ENCODE measurements around the gene DPF3. TPM values are rescaled to one million over a fixed set of nuclear protein-coding genes. Genes with fewer than 3 reads are reported as not detected.

Gene DPF3
- total RNA-seq, 2 donors from 2014 or later = 0.78 to 4.0 TPM

DNA sequence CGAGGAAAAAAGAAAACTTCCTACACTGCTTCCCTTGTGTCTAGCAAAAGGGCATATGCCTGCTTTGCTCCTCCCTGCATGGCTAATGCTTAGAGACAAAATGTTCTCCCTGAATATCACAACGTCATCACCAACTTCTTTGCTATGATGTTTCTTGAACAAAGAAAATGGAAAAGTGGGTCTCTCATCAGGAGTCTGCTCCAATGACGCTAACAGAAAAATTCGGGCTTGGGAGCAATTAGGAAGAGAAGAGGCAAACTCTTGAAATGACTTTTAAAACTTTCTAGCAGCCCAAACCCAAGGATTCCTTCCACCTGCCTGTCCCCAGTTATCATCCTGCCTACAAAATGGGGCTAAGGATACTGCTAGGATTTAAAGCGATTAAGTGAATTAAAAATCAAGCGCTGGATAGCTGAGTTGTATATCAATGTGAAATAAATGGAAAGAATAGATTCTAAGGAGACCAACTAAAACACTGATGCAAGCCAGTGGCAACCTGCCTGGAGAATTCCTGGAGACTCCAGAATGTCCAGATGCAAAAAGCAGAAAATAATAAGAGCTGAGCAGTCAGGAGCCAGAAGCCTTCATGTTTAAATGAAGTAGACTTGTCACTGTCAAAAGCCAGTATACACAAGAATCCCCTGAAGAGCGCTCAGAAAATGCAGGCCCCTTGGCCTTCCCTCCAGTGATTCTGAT, 183.8 kb downstream of the DPF3 start:
- no peak for ATAC-seq
- no peaks in the 10 kb centered on the region for H3K9me3 ChIP-seq
- no peak overlapping the region for H3K27ac ChIP-seq
- H3K27me3 ChIP-seq = no peaks in the 10 kb centered on the region
- H3K4me1 ChIP-seq = no peaks in the 10 kb centered on the region
- TF ChIP-seq POLR2A (IDR thresholded peaks at IDR 0.05) = no peak
- TF ChIP-seq, protein P1, sequence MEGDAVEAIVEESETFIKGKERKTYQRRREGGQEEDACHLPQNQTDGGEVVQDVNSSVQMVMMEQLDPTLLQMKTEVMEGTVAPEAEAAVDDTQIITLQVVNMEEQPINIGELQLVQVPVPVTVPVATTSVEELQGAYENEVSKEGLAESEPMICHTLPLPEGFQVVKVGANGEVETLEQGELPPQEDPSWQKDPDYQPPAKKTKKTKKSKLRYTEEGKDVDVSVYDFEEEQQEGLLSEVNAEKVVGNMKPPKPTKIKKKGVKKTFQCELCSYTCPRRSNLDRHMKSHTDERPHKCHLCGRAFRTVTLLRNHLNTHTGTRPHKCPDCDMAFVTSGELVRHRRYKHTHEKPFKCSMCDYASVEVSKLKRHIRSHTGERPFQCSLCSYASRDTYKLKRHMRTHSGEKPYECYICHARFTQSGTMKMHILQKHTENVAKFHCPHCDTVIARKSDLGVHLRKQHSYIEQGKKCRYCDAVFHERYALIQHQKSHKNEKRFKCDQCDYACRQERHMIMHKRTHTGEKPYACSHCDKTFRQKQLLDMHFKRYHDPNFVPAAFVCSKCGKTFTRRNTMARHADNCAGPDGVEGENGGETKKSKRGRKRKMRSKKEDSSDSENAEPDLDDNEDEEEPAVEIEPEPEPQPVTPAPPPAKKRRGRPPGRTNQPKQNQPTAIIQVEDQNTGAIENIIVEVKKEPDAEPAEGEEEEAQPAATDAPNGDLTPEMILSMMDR (IDR thresholded peaks at IDR 0.05) = no peak
- no peak for DNase-seq
- intact Hi-C loops (cut with DNase I) = no loop called here
- H3K4me3 ChIP-seq = no peak overlapping the region
- WGBS, 2 donors = 89 to 93% methylated on average over 7 of the region's 7 CpGs
- H3K36me3 ChIP-seq (replicated peaks in 1 of 2; ENCODE audit: insufficient read depth in 1 of 2, low read depth in 2 of 2) = no peaks in the 10 kb centered on the region

DNA sequence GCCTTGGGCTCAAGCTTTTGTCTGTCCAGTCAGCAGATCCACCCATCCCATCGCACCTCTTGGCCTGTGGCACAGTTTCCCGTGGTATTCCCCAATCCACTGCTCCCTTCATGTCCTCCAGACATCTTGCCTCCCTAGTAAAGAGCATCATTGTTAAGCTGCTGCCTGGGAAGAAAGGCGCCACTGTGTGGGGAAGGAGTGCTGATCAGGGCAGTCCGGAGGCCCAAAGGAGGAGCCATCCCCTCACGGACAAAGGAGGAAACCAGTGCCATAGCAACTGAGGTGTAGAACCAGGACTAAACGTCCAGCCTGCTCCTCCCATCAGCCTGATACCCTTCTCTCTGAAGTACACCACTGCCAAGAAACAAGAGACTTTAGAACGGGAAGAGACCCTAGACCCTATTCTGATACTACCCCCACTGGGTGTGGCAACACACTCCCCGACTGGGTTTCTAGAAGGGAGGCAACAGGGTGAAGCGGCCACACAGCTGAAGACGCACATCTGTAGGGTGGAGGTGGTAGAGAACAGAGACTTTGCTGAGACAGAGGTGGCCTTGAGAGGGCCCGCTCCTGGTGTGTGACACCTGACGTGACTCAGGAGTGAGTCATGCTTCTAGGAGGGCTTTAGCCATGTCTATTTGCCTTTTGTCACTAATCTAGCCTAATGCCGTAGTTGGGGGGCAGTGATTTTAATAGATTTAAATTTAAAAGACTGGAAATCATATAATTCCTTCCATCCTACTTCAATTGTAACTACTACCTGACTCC, 185.0 kb downstream of the DPF3 start:
- intact Hi-C loops (cut with DNase I) = no loop called here
- no peak overlapping the region for H3K4me3 ChIP-seq
- TF ChIP-seq, protein P1 (IDR thresholded peaks at IDR 0.05) = no peak
- no peak for TF ChIP-seq POLR2A (IDR thresholded peaks at IDR 0.05)
- H3K9me3 ChIP-seq = no peaks in the 10 kb centered on the region
- H3K27ac ChIP-seq = no peak overlapping the region
- H3K4me1 ChIP-seq = no peaks in the 10 kb centered on the region
- H3K36me3 ChIP-seq (replicated peaks in 1 of 2; ENCODE audit: insufficient read depth in 1 of 2, low read depth in 2 of 2) = no peaks in the 10 kb centered on the region
- H3K27me3 ChIP-seq = no peaks in the 10 kb centered on the region
- DNase-seq (peak in 1 of 4 donors; percentile 52), ATAC-seq (peak; percentile 12)
- 73 to 83% methylated on average over 12 to 13 of the region's 13 CpGs for WGBS, 2 donors

DNA sequence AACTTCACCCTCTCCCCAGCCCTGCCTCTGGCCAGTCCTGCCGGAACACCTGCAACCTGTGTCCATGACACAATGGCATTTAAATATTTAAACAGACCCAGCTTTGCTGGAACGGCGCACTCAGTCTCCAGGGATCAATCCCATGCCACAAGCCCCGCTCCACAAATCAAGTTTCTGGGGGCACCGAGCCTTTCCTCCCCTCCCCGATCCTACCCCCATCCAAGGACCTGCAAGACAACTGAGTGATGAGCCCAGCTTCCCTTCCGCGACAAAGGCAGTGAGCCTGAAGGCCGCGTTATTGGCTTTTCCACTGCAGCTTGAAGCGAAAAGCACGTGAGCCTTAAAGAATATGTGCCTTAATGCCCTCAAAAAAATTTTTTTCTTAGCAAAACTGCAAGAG, 185.7 kb downstream of the DPF3 start:
- intact Hi-C loops (cut with DNase I) = no loop called here
- Histone ChIP-seq H3K36me3 (replicated peaks in 1 of 2; ENCODE audit: insufficient read depth in 1 of 2, low read depth in 2 of 2) (no peaks in the 10 kb centered on the region), H3K9me3 (no peaks in the 10 kb centered on the region), H3K27ac (no peak overlapping the region), H3K4me1 (no peaks in the 10 kb centered on the region), H3K27me3 (no peaks in the 10 kb centered on the region), H3K4me3 (no peak overlapping the region)
- ATAC-seq (no peak), DNase-seq (no peak)
- WGBS, 2 donors = 78 to 85% methylated on average over 12 of the region's 12 CpGs
- TF ChIP-seq, protein P1 (IDR thresholded peaks at IDR 0.05) = no peak

DNA sequence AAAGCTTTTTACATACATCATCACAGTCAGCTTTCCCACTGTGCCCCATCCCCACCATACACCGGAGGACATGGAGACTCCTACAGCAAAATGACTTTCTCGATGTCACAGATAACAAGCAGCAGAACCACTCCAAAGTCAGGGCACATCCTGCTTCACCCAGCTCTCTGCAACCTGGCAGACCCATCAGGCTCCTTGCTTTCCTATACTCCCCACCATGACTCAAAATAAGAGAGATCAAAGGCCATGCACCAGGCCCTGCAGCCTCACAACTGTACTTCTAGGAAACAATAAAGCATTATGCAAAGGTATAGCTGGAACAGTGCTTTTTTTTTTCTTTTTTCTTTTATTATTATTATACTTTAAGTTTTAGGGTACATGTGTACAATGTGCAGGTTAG, 187.4 kb downstream of the DPF3 start:
- Histone ChIP-seq H3K4me1 (no peaks in the 10 kb centered on the region), H3K9me3 (no peaks in the 10 kb centered on the region), H3K4me3 (no peak overlapping the region), H3K27ac (no peak overlapping the region), H3K36me3 (replicated peaks in 1 of 2; ENCODE audit: insufficient read depth in 1 of 2, low read depth in 2 of 2) (no peaks in the 10 kb centered on the region), H3K27me3 (no peaks in the 10 kb centered on the region)
- no peak for TF ChIP-seq POLR2A (IDR thresholded peaks at IDR 0.05)
- TF ChIP-seq, protein P1 (IDR thresholded peaks at IDR 0.05) = no peak
- ATAC-seq = no peak
- no peak for DNase-seq
- intact Hi-C loops (cut with DNase I) = no loop called here
- WGBS, 2 donors = 85 to 96% methylated on average over 2 of the region's 2 CpGs
